Tibial artery (tissue), 4 donors: ENCODE measurements around the gene C4orf54.

Experiments
- DNase-seq, 2 donors: peaks; one replicate each; pipeline ENCODE4 v3.0.0-alpha.2; 2019
- H3K27ac ChIP-seq, 2 donors: fragments of 200-600 bp; sonication (generic) in 1 of 2; 1 replicate in 1 of 2; 2 replicates in 1 of 2; pipeline ENCODE4 v1.5.1; 2018 to 2019; ENCODE audit warnings: mild to moderate bottlenecking in 1 of 2
- H3K27me3 ChIP-seq, 2 donors: fragments of 200-600 bp; sonication (generic) in 1 of 2; one replicate each; pipeline versions ENCODE4 v1.5.1 to v1.6.0; 2016 to 2019
- H3K36me3 ChIP-seq, 3 donors: fragments of 200-600 bp; sonication (generic) in 2 of 3; one replicate each; pipeline ENCODE4 v1.5.1; 2016 to 2019; ENCODE audit warnings: mild to moderate bottlenecking in 2 of 3
- H3K4me1 ChIP-seq, 4 donors: fragments of 200-600 bp; sonication (generic) in 2 of 4; 1 replicate in 3 of 4; 2 replicates in 1 of 4; pipeline ENCODE4 v1.5.1; 2016 to 2019
- H3K4me3 ChIP-seq, 2 donors: fragments of 200-600 bp; sonication (generic) in 1 of 2; 1 replicate in 1 of 2; 2 replicates in 1 of 2; pipeline ENCODE4 v1.5.1; 2018 to 2019; ENCODE audit warnings: mild to moderate bottlenecking in 2 of 2
- H3K9me3 ChIP-seq, 3 donors: fragments of 200-600 bp; sonication (generic) in 1 of 3; one replicate each; pipeline ENCODE4 v1.5.1; 2016 to 2019
- intact Hi-C: fragments of 100-400 bp; cut with DNase I; formaldehyde crosslinking; loops from one replicate; pipeline ENCODE4 v1.15.0; 2023; ENCODE audit warnings: low total_unique reads
- TF ChIP-seq, protein P1 (sequence below), 2 experiments: fragments of 200-600 bp in 1 of 2; fragments of 450-650 bp in 1 of 2; IDR thresholded peaks; one replicate each; pipeline ENCODE4 v1.5.1; 2017 to 2019; ENCODE audit warnings: antibody characterized with exemption in 2 of 2, mild to moderate bottlenecking in 1 of 2, moderate library complexity in 1 of 2

The C4orf54 gene

DNA sequence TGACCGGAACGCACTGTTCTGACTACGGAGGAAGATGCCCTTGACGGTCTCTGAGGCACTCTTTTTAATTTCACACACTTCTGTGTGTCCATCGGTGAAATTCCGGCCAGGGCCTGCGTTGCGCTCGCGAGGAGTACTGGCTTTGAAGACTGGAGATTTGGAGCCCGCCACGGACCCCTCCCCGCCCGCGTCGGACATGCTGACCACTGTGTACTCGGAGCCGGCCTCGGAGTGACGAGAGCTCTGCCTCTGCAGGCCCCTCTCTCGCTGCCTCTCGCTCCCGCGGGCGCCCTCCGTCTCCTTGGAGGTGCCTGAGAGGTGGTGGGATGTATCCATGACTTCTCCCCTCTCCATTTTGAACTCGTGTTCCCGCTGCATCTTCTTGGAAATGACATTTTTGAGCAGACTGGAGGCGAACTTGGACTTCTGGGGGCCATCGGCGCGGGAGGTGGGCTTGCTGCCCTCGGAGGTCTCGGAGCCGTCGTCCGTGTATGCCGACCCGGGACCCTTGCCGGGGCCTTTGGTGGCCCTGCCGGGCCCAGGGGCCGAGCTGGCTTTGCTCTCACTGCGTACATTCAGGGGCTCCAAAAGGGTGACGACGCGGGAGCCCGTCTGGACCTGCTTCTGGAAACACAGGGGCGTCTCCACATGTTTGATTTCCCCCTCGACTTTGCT lies 5.7 kb downstream of the C4orf54 start:
- Histone ChIP-seq H3K27me3 (no peaks in the 10 kb centered on the region), H3K4me1 (peaks cover 0 to 24% (median 19%) of the 10 kb centered on the region in 4 donors), H3K9me3 (no peaks in the 10 kb centered on the region), H3K36me3 (no peaks in the 10 kb centered on the region), H3K4me3 (no peak overlapping the region), H3K27ac (no peak overlapping the region)
- TF ChIP-seq, protein P1, sequence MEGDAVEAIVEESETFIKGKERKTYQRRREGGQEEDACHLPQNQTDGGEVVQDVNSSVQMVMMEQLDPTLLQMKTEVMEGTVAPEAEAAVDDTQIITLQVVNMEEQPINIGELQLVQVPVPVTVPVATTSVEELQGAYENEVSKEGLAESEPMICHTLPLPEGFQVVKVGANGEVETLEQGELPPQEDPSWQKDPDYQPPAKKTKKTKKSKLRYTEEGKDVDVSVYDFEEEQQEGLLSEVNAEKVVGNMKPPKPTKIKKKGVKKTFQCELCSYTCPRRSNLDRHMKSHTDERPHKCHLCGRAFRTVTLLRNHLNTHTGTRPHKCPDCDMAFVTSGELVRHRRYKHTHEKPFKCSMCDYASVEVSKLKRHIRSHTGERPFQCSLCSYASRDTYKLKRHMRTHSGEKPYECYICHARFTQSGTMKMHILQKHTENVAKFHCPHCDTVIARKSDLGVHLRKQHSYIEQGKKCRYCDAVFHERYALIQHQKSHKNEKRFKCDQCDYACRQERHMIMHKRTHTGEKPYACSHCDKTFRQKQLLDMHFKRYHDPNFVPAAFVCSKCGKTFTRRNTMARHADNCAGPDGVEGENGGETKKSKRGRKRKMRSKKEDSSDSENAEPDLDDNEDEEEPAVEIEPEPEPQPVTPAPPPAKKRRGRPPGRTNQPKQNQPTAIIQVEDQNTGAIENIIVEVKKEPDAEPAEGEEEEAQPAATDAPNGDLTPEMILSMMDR (IDR thresholded peaks at IDR 0.05), result no peak
- DNase-seq, result no peak
- intact Hi-C loops, result loop anchor here (10.0 kb wide), 1 partner anchor 87 kb away; the partner anchor contains the start of gene TRMT10A

DNA sequence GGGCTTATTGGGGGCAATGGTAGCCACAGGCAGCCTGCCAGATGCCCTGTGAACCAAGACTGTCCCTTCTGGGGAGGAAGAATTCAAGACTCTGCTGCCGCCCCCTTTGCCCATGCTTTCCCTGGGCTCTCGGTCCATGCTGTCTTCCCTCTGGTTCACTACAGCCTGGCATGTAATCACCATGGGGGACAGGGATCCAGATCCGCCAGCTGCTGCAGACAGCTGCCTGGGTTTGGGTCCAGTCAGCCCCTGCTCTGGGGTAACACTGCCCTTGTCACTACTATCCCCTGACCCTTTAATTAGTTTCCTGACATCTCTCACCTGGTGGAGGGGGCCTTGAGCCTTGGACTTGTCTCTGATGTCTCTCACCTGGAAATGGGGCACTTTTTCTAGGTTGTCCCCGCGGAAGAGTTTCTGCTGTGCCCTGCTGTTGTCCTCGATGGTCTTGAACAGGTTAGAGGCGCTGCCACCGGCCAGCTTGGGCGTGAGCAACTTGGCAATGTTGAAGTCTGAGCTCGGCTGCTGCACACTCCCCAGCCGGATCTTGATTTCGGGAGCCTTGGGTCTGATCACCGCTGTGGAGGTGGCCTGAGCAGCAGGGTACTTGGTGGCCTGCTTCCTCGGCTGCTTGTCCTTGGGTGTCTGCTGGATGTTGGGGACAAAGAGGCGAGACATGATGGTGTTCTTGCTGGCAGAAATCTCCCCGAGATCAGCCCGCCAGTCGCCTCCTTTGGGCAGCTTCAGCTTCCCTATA lies 6.4 kb downstream of the C4orf54 start:
- Histone ChIP-seq H3K4me1 (peaks cover 0 to 23% (median 19%) of the 10 kb centered on the region in 4 donors), H3K27ac (no peak overlapping the region), H3K9me3 (no peaks in the 10 kb centered on the region), H3K27me3 (no peaks in the 10 kb centered on the region), H3K36me3 (no peaks in the 10 kb centered on the region), H3K4me3 (no peak overlapping the region)
- intact Hi-C loops, result loop anchor here (10.0 kb wide), 1 partner anchor 86 kb away; the partner anchor contains the start of gene TRMT10A
- no peak for DNase-seq
- TF ChIP-seq, protein P1 (IDR thresholded peaks at IDR 0.05), result no peak

DNA sequence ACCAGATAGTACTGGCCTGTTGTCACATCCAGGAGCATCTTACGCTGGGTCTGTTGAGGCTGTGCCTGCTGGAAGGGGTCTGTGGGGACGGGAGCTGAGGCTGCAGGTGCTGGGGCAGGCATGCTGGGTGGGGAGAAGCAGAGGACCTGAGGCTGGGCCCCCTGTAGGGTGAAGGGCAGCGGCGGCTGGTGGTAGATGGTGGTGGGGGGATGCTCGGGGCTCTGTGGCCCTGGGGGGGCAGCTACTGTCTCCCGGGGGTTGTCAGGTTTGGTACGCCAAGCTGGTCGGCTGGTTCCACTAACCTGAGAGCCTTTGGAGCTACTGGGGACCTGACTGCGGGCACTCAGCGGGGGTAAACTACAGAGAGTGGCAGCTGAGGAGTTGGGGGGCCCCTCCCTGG lies 7.8 kb downstream of the C4orf54 start:
- no peaks in the 10 kb centered on the region for H3K36me3 ChIP-seq
- no peaks in the 10 kb centered on the region for H3K27me3 ChIP-seq
- TF ChIP-seq, protein P1 (IDR thresholded peaks at IDR 0.05), result no peak
- intact Hi-C loops, result loop anchor here (10.0 kb wide), 1 partner anchor 85 kb away; the partner anchor contains the start of gene TRMT10A
- H3K9me3 ChIP-seq, result no peaks in the 10 kb centered on the region
- peaks cover 0 to 16% (median 7%) of the 10 kb centered on the region in 4 donors for H3K4me1 ChIP-seq
- no peak overlapping the region for H3K4me3 ChIP-seq
- no peak for DNase-seq
- H3K27ac ChIP-seq, result no peak overlapping the region

DNA sequence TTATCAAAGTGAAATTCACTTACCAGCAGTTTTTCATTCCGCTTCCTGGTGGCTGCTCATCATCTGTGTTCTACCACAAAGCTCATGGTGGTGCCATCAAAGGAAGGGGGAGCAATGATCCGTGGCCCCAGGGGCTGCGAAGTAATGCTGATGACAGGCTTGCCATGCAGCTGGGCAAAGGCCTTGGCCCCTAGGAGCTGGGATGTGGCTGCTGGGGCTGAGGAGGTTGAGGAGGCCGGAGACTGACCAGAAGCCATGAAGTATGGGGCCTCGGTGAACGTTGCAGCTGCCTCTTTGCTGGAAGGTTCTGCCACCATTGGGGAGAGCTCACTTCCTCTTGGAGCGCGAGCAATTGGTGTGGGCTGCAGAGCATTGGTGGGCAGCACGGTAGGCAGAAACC lies 8.4 kb downstream of the C4orf54 start:
- no peaks in the 10 kb centered on the region for H3K27me3 ChIP-seq
- TF ChIP-seq, protein P1 (IDR thresholded peaks at IDR 0.05), result no peak
- no peaks in the 10 kb centered on the region for H3K36me3 ChIP-seq
- DNase-seq, result no peak
- H3K27ac ChIP-seq, result no peak overlapping the region
- no peaks in the 10 kb centered on the region for H3K9me3 ChIP-seq
- no peak overlapping the region for H3K4me3 ChIP-seq
- H3K4me1 ChIP-seq, result peaks cover 0 to 11% (median 2%) of the 10 kb centered on the region in 4 donors
- intact Hi-C loops, result no loop called here

DNA sequence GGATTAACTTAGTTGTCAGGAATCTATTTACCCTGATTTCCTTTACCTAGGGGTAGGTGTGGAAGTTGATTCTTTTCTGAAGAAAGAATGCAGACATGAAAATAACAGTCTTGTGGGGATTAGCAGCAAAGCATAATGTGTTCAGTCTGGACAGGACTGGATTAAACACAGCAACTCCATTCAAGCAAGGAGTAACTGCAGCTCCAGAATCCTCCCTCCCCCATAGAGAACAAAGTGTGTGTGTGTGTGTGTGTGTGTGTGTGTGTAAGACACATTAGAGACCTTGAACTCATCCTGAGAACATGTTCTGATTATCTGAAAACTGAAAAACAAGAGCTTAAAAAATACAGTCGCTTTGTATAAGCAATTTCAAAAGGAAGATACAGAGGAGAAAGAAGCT lies 9.3 kb downstream of the C4orf54 start:
- H3K27ac ChIP-seq, result no peak overlapping the region
- H3K9me3 ChIP-seq, result no peaks in the 10 kb centered on the region
- TF ChIP-seq, protein P1 (IDR thresholded peaks at IDR 0.05), result no peak
- intact Hi-C loops, result no loop called here
- H3K4me3 ChIP-seq, result no peak overlapping the region
- no peaks in the 10 kb centered on the region for H3K36me3 ChIP-seq
- H3K27me3 ChIP-seq, result no peaks in the 10 kb centered on the region
- peaks cover 0 to 16% (median 2%) of the 10 kb centered on the region in 4 donors for H3K4me1 ChIP-seq
- DNase-seq, result no peak
